HG03558 (cell line): ENCODE data around the gene HOXC11.

Experiments used
- ATAC-seq: cut with Tn5 transposase; IDR thresholded peaks from one replicate; pipeline ENCODE4 v1.9.1; 2021; ENCODE audit warnings: moderate number of reproducible peaks; ENCODE audit not compliant: unreplicated experiment; ENCODE audit errors: extremely low read depth

Gene HOXC11

GRCh38 chr12:54006559-54007220, 33.8 kb downstream of the HOXC11 start:
- no peak for ATAC-seq

GRCh38 chr12:54007538-54008259, 34.8 kb downstream of the HOXC11 start:
- no peak for ATAC-seq

- ATAC-seq: no peak
Measured at GRCh38 chr12:54008260-54008552, 35.3 kb downstream of the HOXC11 start.

DNA sequence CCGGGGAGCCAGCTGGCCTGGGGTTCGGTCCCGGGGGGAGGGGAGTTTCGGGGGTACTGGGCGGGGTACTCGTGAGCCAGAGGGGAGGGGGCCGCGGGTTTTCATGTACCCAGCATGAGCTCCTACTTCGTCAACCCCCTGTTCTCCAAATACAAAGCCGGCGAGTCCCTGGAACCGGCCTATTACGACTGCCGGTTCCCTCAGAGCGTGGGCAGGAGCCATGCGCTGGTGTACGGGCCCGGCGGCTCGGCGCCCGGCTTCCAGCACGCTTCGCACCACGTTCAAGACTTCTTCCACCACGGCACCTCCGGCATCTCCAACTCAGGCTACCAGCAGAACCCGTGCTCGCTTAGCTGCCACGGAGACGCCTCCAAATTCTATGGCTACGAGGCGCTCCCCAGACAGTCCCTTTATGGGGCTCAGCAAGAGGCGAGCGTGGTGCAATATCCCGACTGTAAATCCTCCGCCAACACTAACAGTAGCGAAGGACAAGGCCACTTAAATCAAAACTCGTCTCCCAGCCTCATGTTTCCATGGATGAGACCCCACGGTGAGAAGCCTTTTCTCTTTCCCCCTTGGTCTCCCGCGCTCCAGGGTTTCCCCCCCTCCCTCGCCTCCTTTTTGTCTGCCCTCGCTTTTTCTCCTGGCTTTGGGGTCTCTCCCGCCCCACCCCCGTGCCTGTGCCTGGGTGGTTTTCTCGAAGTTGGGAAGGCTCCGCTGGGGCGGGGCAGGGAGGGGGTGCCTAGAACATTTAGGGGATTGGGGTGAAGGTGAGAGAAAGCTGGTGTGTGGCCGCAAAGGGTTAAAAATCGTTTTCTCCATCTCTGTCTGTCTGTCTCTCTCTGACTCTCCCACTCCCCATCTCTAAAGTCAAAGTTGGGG, 36.5 kb downstream of the HOXC11 start:
- ATAC-seq: no peak

GRCh38 chr12:54010053-54010971, 37.4 kb downstream of the HOXC11 start:
- no peak for ATAC-seq

DNA sequence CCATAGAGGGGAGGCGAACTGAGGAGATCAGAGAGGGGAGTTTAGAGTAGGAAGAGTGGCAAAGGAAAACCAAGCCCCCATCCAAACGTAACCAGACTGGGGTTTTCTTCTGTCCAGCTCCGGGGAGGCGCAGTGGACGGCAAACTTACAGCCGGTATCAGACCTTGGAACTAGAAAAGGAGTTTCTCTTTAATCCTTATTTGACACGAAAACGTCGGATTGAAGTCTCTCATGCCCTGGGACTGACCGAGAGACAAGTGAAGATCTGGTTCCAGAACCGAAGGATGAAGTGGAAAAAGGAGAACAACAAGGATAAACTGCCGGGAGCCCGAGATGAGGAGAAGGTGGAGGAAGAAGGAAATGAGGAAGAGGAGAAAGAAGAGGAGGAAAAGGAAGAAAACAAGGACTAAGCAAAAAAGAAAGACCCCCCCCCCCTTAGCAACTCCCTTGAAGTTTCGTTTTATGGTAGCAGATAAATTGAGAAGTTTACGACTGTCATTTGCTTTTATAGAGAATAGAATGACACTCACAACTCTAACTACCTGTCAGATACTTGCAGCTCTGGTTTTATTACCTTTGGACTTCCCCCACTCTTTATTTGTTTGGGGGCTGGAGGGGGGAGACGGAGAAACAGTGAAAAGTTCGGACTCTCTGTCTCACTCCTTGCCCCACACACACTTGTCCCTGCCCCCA, 38.2 kb downstream of the HOXC11 start:
- ATAC-seq: no peak

DNA sequence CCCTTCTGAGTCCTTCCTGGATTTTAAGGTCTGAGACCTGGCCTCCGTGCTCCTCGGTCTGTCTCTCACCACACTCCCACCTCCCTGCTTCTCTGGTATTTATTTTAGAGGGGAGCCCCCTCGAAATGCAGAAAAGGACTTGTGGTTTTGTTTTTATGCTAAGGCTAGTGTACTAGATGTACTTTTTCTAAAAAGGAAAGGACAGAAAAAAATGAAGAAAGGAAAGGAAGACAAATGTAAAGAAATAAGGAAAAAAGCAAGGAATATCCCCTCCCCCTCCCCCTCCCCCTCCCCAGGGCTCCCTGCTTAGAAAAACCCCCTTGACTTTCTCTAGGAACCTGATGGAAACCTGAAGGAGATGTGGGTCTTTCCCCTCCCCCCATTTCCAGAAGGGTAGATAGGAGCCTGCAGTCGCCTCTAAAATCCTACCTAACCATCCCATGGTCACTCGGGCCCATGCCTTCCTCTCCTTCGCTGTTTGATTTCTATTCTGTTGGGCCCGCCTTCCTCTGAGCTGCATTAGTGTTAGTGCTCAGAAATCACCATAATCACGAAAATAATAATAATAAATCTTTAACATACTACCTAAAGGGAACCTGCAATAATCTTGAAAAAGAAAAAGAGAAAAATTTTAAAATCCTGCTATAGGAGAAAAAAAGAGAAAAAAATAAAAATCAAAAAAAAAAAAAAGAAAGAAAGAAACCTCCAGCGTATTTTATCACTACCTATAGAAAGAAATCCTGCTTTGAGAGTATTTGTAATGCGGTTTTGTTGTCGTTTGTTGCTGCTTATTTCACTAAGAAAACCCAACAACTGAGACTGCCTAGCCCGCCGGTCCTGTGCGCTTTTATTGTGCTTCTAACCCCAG, 39.0 kb downstream of the HOXC11 start:
- ATAC-seq: no peak

DNA sequence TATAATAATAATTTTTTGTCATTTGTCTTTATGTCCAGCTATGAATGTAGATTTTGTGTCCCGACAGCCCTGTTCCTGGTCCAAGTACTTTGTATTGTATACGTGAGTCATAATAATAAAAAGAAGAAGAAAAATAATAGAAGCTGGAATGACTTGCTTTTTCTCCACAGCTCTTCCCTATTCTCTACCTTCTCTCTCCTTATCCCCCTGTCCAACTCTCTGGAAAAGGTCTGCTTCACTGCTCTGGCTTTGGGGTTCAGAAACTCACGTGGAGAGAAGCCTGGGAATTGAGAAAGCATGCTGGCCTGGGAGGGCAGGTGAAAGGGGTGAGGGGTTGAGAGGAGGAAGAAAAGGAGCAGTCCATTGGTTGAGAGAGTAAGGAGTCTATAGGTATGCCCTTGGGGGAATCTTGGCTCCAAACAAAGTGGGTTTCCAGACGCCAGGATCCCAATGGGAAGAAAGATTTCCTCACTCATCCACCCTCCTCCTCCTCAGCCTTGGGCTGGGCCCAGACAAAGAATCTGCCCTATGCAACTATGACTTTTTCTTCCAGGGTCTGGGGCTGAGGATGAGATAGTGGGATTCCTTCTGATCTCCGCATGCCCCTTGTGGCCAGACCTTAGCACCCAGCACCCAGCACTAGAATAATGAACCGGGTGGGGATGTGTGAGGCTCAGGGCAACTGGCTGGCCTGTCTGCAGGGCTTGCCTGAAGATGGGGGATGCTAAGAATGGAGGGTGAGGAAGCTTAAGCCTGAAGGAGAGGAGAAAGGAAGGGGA, 39.9 kb downstream of the HOXC11 start:
- ATAC-seq: no peak

DNA sequence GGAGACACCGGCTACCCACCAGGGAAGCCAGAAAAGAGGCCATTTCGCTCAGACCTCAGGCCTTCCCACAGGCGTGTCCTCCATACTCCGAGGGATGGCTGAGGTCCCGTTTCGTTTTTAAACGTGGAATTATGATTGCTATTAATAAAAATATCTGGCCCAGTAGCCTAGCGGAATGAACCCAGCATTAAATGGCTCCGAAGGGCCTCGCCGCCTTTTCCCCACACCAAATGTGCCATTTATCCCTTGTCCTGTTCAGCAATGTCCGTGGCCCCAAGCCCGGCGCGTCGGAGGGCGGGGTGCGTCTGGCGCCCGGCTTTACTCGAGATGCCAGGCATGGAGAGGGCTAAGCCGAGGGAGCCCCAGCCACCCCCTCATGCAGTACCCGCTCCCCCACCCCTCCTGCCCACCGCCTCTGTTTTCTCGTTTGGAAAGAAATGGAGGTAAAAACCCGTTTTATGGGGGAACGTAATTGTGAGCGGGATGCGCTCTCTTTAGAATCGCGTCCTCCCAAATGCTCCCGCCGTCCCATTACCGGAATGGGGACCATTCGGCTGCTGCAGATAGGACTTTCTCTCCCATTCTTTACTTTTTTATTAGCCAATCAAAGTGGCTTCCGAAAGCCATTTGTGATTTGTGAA, 41.6 kb downstream of the HOXC11 start:
- no peak for ATAC-seq

DNA sequence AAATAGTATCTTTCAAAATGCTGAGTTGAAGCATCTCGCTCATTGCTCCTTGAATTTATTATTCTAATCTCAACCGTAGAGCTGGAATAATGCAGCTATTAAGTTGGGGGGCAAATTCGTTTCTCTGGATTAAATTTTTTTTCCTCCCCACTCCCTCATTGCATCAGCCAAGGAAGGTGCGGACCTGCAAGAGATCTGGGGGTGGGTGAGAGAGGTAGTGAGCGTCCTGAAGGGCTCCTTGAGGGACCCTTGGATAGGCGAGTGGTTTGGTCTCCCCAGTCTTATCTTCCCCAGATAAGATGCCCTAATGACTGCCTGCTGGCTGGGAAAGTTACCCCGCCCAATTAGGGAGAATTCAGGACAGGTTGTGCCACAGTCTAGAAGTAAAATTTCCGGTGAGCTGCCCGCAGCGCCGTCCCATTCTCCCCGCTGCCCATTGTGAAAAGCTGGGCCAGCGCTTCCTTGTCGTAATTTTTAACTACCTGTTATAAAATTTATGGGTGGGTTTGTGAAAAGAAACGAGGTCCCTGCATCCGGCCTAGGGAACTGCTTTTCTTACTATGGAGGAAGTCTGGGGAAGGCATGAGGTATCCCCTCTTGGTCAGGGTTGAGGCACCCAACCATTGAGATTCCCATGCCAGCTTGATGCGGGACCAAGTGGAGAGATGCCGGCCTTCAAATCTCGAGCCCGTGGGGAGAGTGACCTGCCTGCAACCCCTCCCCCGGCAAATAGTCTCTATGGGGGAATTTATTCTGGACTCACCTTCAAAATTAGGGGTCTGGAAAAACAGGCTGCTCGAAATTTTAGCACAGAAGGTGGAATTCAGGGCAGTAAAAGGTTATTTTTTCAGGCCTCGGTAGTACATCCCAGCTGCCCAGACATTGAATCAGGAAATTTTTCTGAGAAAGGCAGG, 42.3 kb downstream of the HOXC11 start:
- ATAC-seq: no peak

GRCh38 chr12:54016051-54016450, 43.1 kb downstream of the HOXC11 start:
- no peak for ATAC-seq

DNA sequence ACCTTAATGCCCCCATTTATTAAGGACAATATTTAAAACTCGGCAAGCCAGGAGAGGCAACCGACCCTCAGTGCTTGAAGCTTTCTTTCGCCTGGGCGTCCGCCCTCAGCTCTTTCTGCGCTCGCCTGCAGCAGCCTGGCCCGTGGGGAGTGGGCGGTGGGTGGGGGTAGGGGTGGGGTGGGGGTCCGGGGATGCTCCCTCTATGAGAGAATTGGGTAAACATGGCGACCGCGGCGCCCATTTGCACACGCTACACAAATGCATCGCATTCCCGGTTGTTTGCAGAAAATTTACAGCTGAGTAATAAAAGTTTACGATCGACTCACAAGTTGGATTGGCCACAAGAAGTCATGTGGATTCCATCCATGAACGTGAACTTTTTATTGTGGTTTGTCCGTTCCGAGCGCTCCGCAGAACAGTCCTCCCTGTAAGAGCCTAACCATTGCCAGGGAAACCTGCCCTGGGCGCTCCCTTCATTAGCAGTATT, 43.6 kb downstream of the HOXC11 start:
- ATAC-seq: no peak

GRCh38 chr12:54017027-54017788, 44.3 kb downstream of the HOXC11 start:
- peak; percentile 19 for ATAC-seq

DNA sequence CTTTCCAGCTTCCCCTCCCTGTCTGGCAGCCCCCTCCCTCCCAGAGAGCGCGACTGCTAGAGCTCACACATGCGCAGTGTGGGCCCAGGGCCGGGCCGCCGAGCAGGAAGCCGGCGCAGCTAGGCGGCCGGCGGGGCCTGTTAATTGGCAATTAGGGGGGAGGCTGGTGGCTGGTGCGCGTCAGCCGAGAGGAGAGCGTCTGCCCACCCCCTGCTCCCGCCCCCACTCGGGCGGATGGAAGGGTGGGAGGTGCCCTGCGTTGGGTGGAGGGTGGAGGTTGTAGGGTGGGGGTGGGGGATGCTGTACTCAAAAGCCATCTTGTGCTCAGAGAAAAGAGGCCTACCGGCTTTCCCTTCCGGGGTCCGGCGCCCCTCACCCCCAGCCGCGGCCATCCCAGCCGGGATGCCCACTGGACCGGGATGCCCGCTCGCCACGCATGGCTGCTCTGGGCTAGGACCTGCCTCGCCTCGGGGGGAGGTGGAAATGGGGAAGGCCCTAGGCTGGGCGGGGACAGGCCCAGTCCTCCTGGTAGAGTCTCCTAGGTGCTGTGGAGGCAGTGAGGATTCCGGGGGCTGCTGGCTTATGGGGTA, 45.0 kb downstream of the HOXC11 start:
- peak; percentile 62 for ATAC-seq

GRCh38 chr12:54018468-54018984, 45.6 kb downstream of the HOXC11 start:
- ATAC-seq: no peak
